Activated naive CD8-positive, alpha-beta T cell (primary cell): ENCODE data around the gene MPPED2.

Experiments
- H3K27ac Mint-ChIP-seq: one replicate; pipeline ENCODE4 v1.8.0; 2021; ENCODE audit warnings: mixed read lengths
- H3K27me3 Mint-ChIP-seq: one replicate; pipeline ENCODE4 v1.8.0; 2021; ENCODE audit warnings: mixed read lengths
- H3K36me3 Mint-ChIP-seq: one replicate; pipeline ENCODE4 v1.8.0; 2021; ENCODE audit warnings: mixed read lengths
- H3K4me1 Mint-ChIP-seq: one replicate; pipeline ENCODE4 v1.8.0; 2021; ENCODE audit warnings: low read depth, mixed read lengths
- H3K4me3 Mint-ChIP-seq: one replicate; pipeline ENCODE4 v1.8.0; 2021; ENCODE audit warnings: mild to moderate bottlenecking, mixed read lengths
- H3K9me3 Mint-ChIP-seq: one replicate; pipeline ENCODE4 v1.8.0; 2021; ENCODE audit warnings: low read depth, mixed read lengths

The MPPED2 gene

GRCh38 chr11:30424321-30424720, 161.8 kb downstream of the MPPED2 start:
- no peak overlapping the region for H3K27ac Mint-ChIP-seq
- no peaks in the 10 kb centered on the region for H3K36me3 Mint-ChIP-seq
- no peaks in the 10 kb centered on the region for H3K4me1 Mint-ChIP-seq
- no peaks in the 10 kb centered on the region for H3K9me3 Mint-ChIP-seq
- no peak overlapping the region for H3K4me3 Mint-ChIP-seq
- peaks cover 3% of the 10 kb centered on the region for H3K27me3 Mint-ChIP-seq

DNA sequence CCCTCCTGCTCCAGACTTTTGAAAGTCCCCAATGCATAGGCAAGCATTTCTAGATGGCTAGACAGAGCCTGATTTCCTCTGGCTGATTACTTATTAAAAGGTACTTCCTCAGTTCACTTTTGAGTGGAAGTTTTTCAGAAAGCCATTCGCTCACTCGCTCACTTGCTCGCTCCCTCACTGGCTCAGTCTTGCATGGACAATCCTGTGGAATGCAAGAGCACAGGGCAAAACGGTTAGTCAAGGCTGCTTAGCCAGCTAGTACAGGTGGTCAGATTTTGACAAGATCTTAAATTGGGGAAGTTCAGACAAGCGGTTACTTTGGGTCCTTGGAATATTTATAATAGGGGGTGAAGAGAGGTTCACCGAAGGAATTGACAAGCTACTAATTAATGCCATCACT, 162.3 kb downstream of the MPPED2 start:
- H3K27me3 Mint-ChIP-seq: peaks cover 3% of the 10 kb centered on the region
- H3K4me1 Mint-ChIP-seq: no peaks in the 10 kb centered on the region
- no peak overlapping the region for H3K4me3 Mint-ChIP-seq
- H3K27ac Mint-ChIP-seq: no peak overlapping the region
- H3K9me3 Mint-ChIP-seq: no peaks in the 10 kb centered on the region
- H3K36me3 Mint-ChIP-seq: no peaks in the 10 kb centered on the region

DNA sequence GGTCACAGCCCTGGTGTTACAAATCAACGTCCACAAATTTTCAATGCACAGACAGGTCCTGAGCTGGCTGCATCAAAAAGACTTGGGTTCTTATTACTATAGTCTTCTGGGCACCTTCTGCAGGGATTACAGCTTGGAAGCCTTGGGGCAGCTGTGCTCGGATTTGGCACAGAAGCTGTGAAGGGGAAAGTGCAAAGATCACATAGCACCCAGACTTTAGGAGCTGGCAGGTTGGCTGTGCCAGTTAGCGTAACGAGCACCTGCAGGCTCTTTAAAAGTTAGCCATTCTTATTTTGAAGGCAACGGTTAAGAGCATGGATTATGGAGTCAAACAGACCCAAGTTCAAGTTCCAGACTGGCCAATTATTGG, 162.9 kb downstream of the MPPED2 start:
- no peaks in the 10 kb centered on the region for H3K9me3 Mint-ChIP-seq
- no peak overlapping the region for H3K27ac Mint-ChIP-seq
- peaks cover 3% of the 10 kb centered on the region for H3K27me3 Mint-ChIP-seq
- H3K36me3 Mint-ChIP-seq: no peaks in the 10 kb centered on the region
- H3K4me3 Mint-ChIP-seq: no peak overlapping the region
- no peaks in the 10 kb centered on the region for H3K4me1 Mint-ChIP-seq

- no peaks in the 10 kb centered on the region for H3K36me3 Mint-ChIP-seq
- H3K4me1 Mint-ChIP-seq: no peaks in the 10 kb centered on the region
- no peak overlapping the region for H3K4me3 Mint-ChIP-seq
- H3K27ac Mint-ChIP-seq: no peak overlapping the region
- H3K27me3 Mint-ChIP-seq: peaks cover 3% of the 10 kb centered on the region
- H3K9me3 Mint-ChIP-seq: no peaks in the 10 kb centered on the region
These were observed 163.5 kb downstream of the MPPED2 start for GRCh38 chr11:30422447-30423278.

GRCh38 chr11:30420233-30420787, 165.8 kb downstream of the MPPED2 start:
- Mint-ChIP-seq H3K27ac (no peak overlapping the region), H3K4me3 (no peak overlapping the region), H3K9me3 (no peaks in the 10 kb centered on the region), H3K4me1 (no peaks in the 10 kb centered on the region), H3K36me3 (no peaks in the 10 kb centered on the region), H3K27me3 (peaks cover 3% of the 10 kb centered on the region)

DNA sequence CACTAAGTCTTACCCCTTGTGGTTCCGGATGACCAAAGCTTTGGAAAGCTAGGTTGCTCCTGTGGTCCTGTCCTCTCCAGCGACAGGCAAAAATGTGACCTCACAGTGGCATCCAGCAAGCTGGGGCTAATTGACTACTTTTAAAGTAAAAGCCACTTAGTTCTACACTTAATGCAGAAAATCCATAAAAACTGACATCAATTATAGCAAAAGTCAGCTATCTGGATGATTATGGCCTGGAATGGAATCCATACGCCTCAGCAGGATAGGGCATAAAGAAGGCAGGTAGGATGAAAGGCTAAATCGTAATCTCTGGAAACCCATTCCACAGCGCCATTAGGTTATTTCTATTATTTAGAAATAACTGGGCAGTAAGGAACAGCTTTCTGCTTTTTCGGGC, 171.3 kb downstream of the MPPED2 start:
- Mint-ChIP-seq H3K27me3 (no peaks in the 10 kb centered on the region), H3K27ac (no peak overlapping the region), H3K4me1 (no peaks in the 10 kb centered on the region), H3K4me3 (no peak overlapping the region), H3K9me3 (no peaks in the 10 kb centered on the region), H3K36me3 (no peaks in the 10 kb centered on the region)

DNA sequence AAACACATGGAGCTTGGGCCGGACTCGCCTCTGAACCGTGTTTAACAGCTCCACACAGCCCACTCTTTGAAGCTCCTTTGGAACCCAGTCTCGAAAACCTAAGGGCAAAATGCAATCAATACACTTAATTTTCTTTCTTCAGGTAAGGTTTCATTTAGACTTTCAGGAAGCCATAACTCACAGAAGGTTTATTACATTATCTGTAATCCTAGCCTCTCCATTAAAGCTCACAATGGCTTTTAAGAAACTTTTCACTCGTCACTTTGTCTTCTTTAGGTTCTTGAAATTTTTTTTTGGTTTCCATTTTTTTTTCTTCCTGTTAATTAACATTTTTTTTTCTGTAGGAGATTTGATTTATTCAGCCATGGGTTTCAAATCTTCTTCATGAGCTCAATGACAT, 171.9 kb downstream of the MPPED2 start:
- Mint-ChIP-seq H3K27ac (no peak overlapping the region), H3K9me3 (no peaks in the 10 kb centered on the region), H3K36me3 (no peaks in the 10 kb centered on the region), H3K4me1 (no peaks in the 10 kb centered on the region), H3K4me3 (no peak overlapping the region), H3K27me3 (no peaks in the 10 kb centered on the region)

GRCh38 chr11:30412509-30412908, 173.6 kb downstream of the MPPED2 start:
- Mint-ChIP-seq H3K36me3 (no peaks in the 10 kb centered on the region), H3K9me3 (no peaks in the 10 kb centered on the region), H3K27ac (no peak overlapping the region), H3K4me1 (no peaks in the 10 kb centered on the region), H3K27me3 (no peaks in the 10 kb centered on the region), H3K4me3 (no peak overlapping the region)

DNA sequence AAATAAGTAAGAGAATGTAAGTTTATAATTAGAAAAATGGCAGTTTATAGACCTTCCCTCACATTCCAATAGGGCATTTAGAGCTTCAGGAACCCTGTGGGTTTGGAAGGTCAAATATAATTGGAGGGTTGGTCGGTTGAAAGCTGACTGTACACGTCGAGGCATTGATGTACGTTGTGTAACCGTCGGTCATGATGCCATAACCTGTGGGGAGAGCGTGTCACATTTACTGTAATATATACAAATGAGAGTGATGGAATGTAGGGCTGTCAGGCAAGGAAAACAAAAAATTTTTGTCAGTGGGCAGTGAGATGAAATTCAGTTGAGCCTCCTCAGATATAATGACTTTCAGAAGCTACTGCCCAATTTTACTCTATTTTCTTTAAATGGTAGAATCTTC, 174.8 kb downstream of the MPPED2 start:
- Mint-ChIP-seq H3K9me3 (no peaks in the 10 kb centered on the region), H3K4me3 (no peak overlapping the region), H3K27ac (no peak overlapping the region), H3K4me1 (peaks cover under 1% of the 10 kb centered on the region), H3K36me3 (no peaks in the 10 kb centered on the region), H3K27me3 (no peaks in the 10 kb centered on the region)

GRCh38 chr11:30406978-30407762, 179.0 kb downstream of the MPPED2 start:
- Mint-ChIP-seq H3K36me3 (no peaks in the 10 kb centered on the region), H3K27ac (no peak overlapping the region), H3K9me3 (no peaks in the 10 kb centered on the region), H3K4me1 (peaks cover 15% of the 10 kb centered on the region), H3K27me3 (no peaks in the 10 kb centered on the region), H3K4me3 (no peak overlapping the region)

GRCh38 chr11:30405385-30405784, 180.8 kb downstream of the MPPED2 start:
- Mint-ChIP-seq H3K36me3 (no peaks in the 10 kb centered on the region), H3K27me3 (no peaks in the 10 kb centered on the region)

GRCh38 chr11:30404136-30404535, 182.0 kb downstream of the MPPED2 start:
- H3K27me3 Mint-ChIP-seq: no peaks in the 10 kb centered on the region
- H3K4me3 Mint-ChIP-seq: no peak overlapping the region
- no peak overlapping the region for H3K27ac Mint-ChIP-seq
- H3K9me3 Mint-ChIP-seq: no peaks in the 10 kb centered on the region
- H3K4me1 Mint-ChIP-seq: peaks cover 15% of the 10 kb centered on the region
- no peaks in the 10 kb centered on the region for H3K36me3 Mint-ChIP-seq

More at GRCh38 chr11:30405385-30405784, 180.8 kb downstream of the MPPED2 start:
- H3K4me3 Mint-ChIP-seq: no peak overlapping the region
- no peaks in the 10 kb centered on the region for H3K9me3 Mint-ChIP-seq
- no peak overlapping the region for H3K27ac Mint-ChIP-seq
- peaks cover 15% of the 10 kb centered on the region for H3K4me1 Mint-ChIP-seq

DNA sequence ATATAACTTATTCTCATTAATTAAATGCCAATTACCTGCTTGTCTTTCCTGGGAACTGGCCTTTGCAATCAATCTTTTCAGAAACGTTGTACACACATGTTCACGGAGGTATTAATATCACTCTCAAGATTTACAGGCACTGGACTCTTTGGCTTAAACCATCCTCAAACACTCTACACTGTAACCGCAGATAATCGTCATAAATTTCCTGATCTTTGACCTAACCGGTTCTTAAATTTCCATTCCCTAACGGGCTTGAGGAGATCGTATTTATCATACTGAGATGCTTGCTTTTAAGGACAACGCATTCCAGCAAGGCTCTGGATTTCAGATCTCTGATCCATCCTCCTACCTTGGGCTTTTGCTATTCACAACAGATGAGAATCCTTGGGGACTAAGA, 190.4 kb downstream of the MPPED2 start:
- H3K4me1 Mint-ChIP-seq: no peaks in the 10 kb centered on the region
- no peaks in the 10 kb centered on the region for H3K9me3 Mint-ChIP-seq
- H3K27ac Mint-ChIP-seq: no peak overlapping the region
- H3K36me3 Mint-ChIP-seq: no peaks in the 10 kb centered on the region
- peaks cover 2% of the 10 kb centered on the region for H3K27me3 Mint-ChIP-seq
- H3K4me3 Mint-ChIP-seq: no peak overlapping the region

DNA sequence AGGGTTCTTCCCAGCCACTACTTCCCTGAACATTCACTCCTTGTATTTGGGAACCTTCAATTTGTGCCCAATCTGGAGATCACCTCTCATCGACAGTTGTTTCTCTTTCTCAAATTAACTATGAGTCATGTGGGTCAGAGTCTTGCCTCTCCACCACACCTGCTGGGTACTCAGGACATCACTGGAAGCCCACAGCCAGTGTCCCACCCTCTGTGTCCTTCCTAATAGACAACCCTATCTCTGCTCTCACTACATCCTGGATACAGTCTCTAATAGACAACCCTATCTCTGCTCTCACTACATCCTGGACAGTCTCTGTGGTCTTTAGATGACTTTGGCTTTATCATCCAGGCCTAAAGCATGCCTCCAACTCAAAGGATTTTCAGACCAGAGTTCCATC, 193.1 kb downstream of the MPPED2 start:
- peaks cover 2% of the 10 kb centered on the region for H3K27me3 Mint-ChIP-seq
- H3K36me3 Mint-ChIP-seq: no peaks in the 10 kb centered on the region
- no peak overlapping the region for H3K4me3 Mint-ChIP-seq
- H3K4me1 Mint-ChIP-seq: no peaks in the 10 kb centered on the region
- no peak overlapping the region for H3K27ac Mint-ChIP-seq
- no peaks in the 10 kb centered on the region for H3K9me3 Mint-ChIP-seq

- Mint-ChIP-seq H3K4me3 (no peak overlapping the region), H3K27ac (no peak overlapping the region), H3K36me3 (no peaks in the 10 kb centered on the region), H3K27me3 (peaks cover under 1% of the 10 kb centered on the region), H3K9me3 (no peaks in the 10 kb centered on the region), H3K4me1 (no peaks in the 10 kb centered on the region)
These were observed 193.8 kb downstream of the MPPED2 start for GRCh38 chr11:30392221-30392784.
